Measurements from ENCODE around the gene SDK2. TPM values are rescaled to one million over a fixed set of nuclear protein-coding genes. Genes with fewer than 3 reads are reported as not detected.
"Not testable (repeated sequence)": the region's sequence is repeated elsewhere in the genome, so short reads cannot be mapped to it uniquely, and the experiment has no call there.

Gene SDK2
- total RNA-seq, 2 donors from 2014 or later, result 16.5 to 26.3 TPM

- no peaks in the 10 kb centered on the region for H3K4me1 ChIP-seq (replicated peaks)
- H3K36me3 ChIP-seq, result no peaks in the 10 kb centered on the region
- WGBS, result 83% methylated on average over 7 of the region's 7 CpGs
- H3K27ac ChIP-seq, result no peak overlapping the region
- no peak for TF ChIP-seq POLR2A (IDR thresholded peaks at IDR 0.05)
- no peak for TF ChIP-seq CTCF (IDR thresholded peaks at IDR 0.05)
- TF ChIP-seq POLR2AphosphoS5 (IDR thresholded peaks at IDR 0.05), result no peak
- DNase-seq (ENCODE audit: low spot score), result no peak
- H3K4me3 ChIP-seq, result no peak overlapping the region
- no peaks in the 10 kb centered on the region for H3K27me3 ChIP-seq (replicated peaks; ENCODE audit: insufficient read depth)
- intact Hi-C loops (cut with DNase I), result no loop called here
- no peaks in the 10 kb centered on the region for H3K9me3 ChIP-seq
These were observed 184.3 kb downstream of the SDK2 start for GRCh38 chr17:73459980-73460379.

GRCh38 chr17:73455767-73456166 lies 188.5 kb downstream of the SDK2 start:
- no peak overlapping the region for H3K27ac ChIP-seq
- DNase-seq (ENCODE audit: low spot score), result no peak
- TF ChIP-seq POLR2AphosphoS5 (IDR thresholded peaks at IDR 0.05) (no peak), POLR2A (IDR thresholded peaks at IDR 0.05) (no peak), CTCF (IDR thresholded peaks at IDR 0.05) (no peak)
- intact Hi-C loops (cut with DNase I), result no loop called here
- H3K9me3 ChIP-seq, result no peaks in the 10 kb centered on the region
- H3K4me1 ChIP-seq (replicated peaks), result no peaks in the 10 kb centered on the region
- no peaks in the 10 kb centered on the region for H3K27me3 ChIP-seq (replicated peaks; ENCODE audit: insufficient read depth)
- 81% methylated on average over 18 of the region's 18 CpGs for WGBS
- H3K36me3 ChIP-seq, result no peaks in the 10 kb centered on the region
- no peak overlapping the region for H3K4me3 ChIP-seq

- Histone ChIP-seq H3K36me3 (no peaks in the 10 kb centered on the region), H3K4me3 (no peak overlapping the region), H3K27me3 (replicated peaks; ENCODE audit: insufficient read depth) (no peaks in the 10 kb centered on the region), H3K4me1 (replicated peaks) (no peaks in the 10 kb centered on the region), H3K9me3 (no peaks in the 10 kb centered on the region), H3K27ac (no peak overlapping the region)
- TF ChIP-seq CTCF (IDR thresholded peaks at IDR 0.05) (no peak), POLR2A (IDR thresholded peaks at IDR 0.05) (no peak), POLR2AphosphoS5 (IDR thresholded peaks at IDR 0.05) (no peak)
- DNase-seq (ENCODE audit: low spot score), result peak; percentile 61
- intact Hi-C loops (cut with DNase I), result no loop called here
- WGBS, result 58% methylated on average over 9 of the region's 21 CpGs
These were observed 189.1 kb downstream of the SDK2 start for GRCh38 chr17:73455050-73455687.

DNA sequence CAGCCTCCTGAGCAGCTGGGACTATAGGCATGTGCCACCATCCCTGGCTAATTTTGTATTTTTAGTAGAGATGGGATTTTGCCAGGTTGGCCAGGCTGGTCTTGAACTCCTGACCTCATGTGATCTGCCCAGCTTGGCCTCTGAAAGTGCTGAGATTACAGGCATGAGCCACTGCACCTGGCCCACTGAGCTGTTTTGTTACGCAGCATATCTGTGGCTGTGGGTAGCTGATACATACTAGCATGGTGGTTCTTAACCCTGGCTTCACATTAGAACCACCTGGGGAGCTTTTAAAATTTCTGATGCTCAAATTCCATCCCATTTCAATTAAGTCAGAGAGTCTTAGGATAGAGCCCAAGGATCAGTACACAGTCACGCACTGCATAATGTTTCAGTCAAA lies 190.8 kb downstream of the SDK2 start:
- DNase-seq (ENCODE audit: low spot score); H3K4me1 ChIP-seq (replicated peaks); H3K36me3 ChIP-seq; intact Hi-C loops (cut with DNase I); H3K27me3 ChIP-seq (replicated peaks; ENCODE audit: insufficient read depth); H3K4me3 ChIP-seq; H3K9me3 ChIP-seq; H3K27ac ChIP-seq: not testable (repeated sequence)
- 98% methylated on average over 2 of the region's 2 CpGs for WGBS

- intact Hi-C loops (cut with DNase I), result no loop called here
- Histone ChIP-seq H3K9me3 (no peaks in the 10 kb centered on the region), H3K27ac (no peak overlapping the region), H3K4me3 (no peak overlapping the region), H3K36me3 (no peaks in the 10 kb centered on the region), H3K4me1 (replicated peaks) (no peaks in the 10 kb centered on the region), H3K27me3 (replicated peaks; ENCODE audit: insufficient read depth) (no peaks in the 10 kb centered on the region)
- no peak for TF ChIP-seq POLR2A (IDR thresholded peaks at IDR 0.05)
- TF ChIP-seq CTCF (IDR thresholded peaks at IDR 0.05), result no peak
- TF ChIP-seq POLR2AphosphoS5 (IDR thresholded peaks at IDR 0.05), result no peak
- no peak for DNase-seq (ENCODE audit: low spot score)
- 100% methylated on average over 1 of the region's 1 CpG for WGBS
These were observed 191.2 kb downstream of the SDK2 start for GRCh38 chr17:73453090-73453489.

All from prostate gland (tissue), 2 donors.